ENCODE measurements around the gene LRRC15. TPM values are rescaled to one million over a fixed set of nuclear protein-coding genes. Genes with fewer than 3 reads are reported as not detected.
A peak's percentile ranks its signal among the peaks of the same experiment; 100 is the strongest.

Gene LRRC15
- total RNA-seq, 1 donor from 2014 or later, result not detected

GRCh38 chr3:194310060-194310835, 59.3 kb downstream of the LRRC15 start:
- peaks cover 19% of the 10 kb centered on the region for H3K4me1 Mint-ChIP-seq
- H3K27ac Mint-ChIP-seq, result no peak overlapping the region
- peaks cover 12% of the 10 kb centered on the region for H3K27me3 Mint-ChIP-seq
- no peak for DNase-seq
- H3K36me3 Mint-ChIP-seq (ENCODE audit: low read depth), result no peaks in the 10 kb centered on the region
- POLR2A ChIA-PET, result interaction anchor here (0.9 to 2.3 kb wide), 2 partner anchors 206 to 306 kb away, joined by 3 to 8 read pairs; no protein-coding TSS in a partner anchor
- CTCF ChIA-PET, result interaction anchor here (0.9 to 1.0 kb wide), 3 partner anchors 12 to 645 kb away, joined by 3 to 5 read pairs (median 3); no protein-coding TSS in a partner anchor
- intact Hi-C loops (cut with micrococcal nuclease), result no loop called here
- no peaks in the 10 kb centered on the region for H3K9me3 Mint-ChIP-seq
- TF ChIP-seq CTCF (IDR thresholded peaks at IDR 0.05), result no peak
- no peak overlapping the region for H3K4me3 Mint-ChIP-seq
- no peak for ATAC-seq (ENCODE audit: low read depth)

DNA sequence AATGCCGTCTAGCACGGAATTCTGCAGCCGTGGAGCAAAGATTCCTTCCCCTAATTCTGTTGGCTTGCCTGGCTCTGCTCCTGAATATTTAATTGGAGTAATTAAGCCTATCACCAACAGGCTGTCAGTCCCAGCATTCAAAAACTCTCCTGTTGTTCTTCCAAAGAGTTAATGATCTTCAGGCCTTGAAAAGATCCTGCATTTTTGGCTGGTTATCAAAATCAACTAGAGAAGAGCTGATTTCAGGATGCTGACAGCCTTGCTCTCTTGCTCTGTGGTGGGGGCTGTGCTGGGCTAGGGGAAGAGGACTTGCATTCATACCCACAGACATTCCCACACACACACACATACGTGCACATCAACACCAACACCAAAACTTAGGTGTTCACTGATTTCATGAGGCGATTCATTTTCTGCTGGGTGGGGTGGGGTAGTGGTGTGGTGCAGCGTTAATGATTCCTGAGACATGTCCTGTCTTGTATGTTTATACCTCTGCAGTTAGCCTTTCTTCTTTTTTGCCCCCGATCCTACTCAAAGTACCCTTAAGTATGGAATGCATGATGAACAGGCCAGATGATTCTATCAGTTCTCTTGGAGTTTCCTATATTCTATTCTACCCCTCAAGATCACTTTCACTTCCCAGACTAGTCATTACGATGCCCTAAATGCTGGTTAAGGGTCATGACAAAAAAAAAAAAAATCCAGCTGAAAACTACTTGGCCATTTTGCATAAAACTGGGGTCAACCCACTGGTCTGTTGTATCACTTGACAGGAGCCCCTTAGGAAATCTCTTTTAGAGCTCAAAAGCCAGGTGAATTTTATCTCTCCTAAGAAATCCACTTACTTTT, 60.7 kb downstream of the LRRC15 start:
- Mint-ChIP-seq H3K27me3 (peaks cover 12% of the 10 kb centered on the region), H3K4me1 (peaks cover 15% of the 10 kb centered on the region), H3K36me3 (ENCODE audit: low read depth) (no peaks in the 10 kb centered on the region), H3K4me3 (no peak overlapping the region), H3K9me3 (peaks cover 2% of the 10 kb centered on the region), H3K27ac (no peak overlapping the region)
- no peak for DNase-seq
- POLR2A ChIA-PET, result interaction anchor here (0.5 to 3.0 kb wide), 7 partner anchors 170 to 476 kb away, joined by 3 to 21 read pairs (median 3); no protein-coding TSS in a partner anchor
- ATAC-seq (ENCODE audit: low read depth), result no peak
- CTCF ChIA-PET, result interaction anchor here (0.6 to 1.0 kb wide), 3 partner anchors 528 to 1866 kb away, joined by 3 to 5 read pairs (median 3); no protein-coding TSS in a partner anchor
- intact Hi-C loops (cut with micrococcal nuclease), result loop anchor here (1.0 to 5.0 kb wide), 2 partner anchors 107 to 475 kb away; no protein-coding TSS in a partner anchor
- no peak for TF ChIP-seq CTCF (IDR thresholded peaks at IDR 0.05)

DNA sequence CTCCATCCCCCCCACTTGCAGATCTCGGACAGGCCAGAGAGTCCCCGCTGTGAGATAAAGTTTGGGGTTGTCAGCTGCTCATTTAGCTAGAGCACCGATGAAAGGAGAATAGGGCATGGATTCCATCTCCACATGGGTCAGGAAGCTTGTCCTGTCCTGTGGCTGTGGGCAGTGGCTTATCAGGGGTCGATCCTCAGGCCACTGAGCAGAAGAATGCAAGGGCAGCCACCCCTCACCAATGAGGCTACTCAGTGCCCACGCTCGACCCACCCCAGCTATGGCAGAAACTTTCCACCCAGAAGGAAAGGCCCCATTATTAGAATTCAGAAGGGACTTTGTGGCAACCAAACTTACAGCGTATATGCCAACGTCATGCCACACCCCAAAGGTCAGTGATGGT, 61.7 kb downstream of the LRRC15 start:
- peaks cover 11% of the 10 kb centered on the region for H3K4me1 Mint-ChIP-seq
- peak overlapping the region; percentile 84 for H3K27ac Mint-ChIP-seq
- peaks cover 7% of the 10 kb centered on the region for H3K27me3 Mint-ChIP-seq
- intact Hi-C loops (cut with micrococcal nuclease), result loop anchor here (1.0 to 5.0 kb wide), 7 partner anchors 53 to 439 kb away; partner anchors contain the start of gene HES1
- ChIA-PET CTCF (interaction anchor here (1.0 to 2.5 kb wide), 4 partner anchors 8 to 642 kb away, joined by 4 to 11 read pairs (median 6); no protein-coding TSS in a partner anchor), POLR2A (interaction anchor here (0.6 to 3.0 kb wide), 12 partner anchors 8 to 522 kb away, joined by 3 to 21 read pairs (median 5); partner anchors contain the start of gene HES1)
- DNase-seq (no peak), ATAC-seq (ENCODE audit: low read depth) (no peak)
- no peaks in the 10 kb centered on the region for H3K36me3 Mint-ChIP-seq (ENCODE audit: low read depth)
- TF ChIP-seq CTCF (IDR thresholded peaks at IDR 0.05), result no peak
- H3K4me3 Mint-ChIP-seq, result peak overlapping the region; percentile 70
- H3K9me3 Mint-ChIP-seq, result peaks cover 2% of the 10 kb centered on the region

GRCh38 chr3:194306771-194307640, 62.5 kb downstream of the LRRC15 start:
- Mint-ChIP-seq H3K4me3 (peak overlapping the region; percentile 70), H3K36me3 (ENCODE audit: low read depth) (no peaks in the 10 kb centered on the region), H3K27me3 (peaks cover 1% of the 10 kb centered on the region), H3K27ac (peak overlapping the region; percentile 84), H3K4me1 (peaks cover 3% of the 10 kb centered on the region), H3K9me3 (peaks cover 2% of the 10 kb centered on the region)
- POLR2A ChIA-PET, result interaction anchor here (0.6 to 3.0 kb wide), 15 partner anchors 9 to 521 kb away, joined by 3 to 21 read pairs (median 4); partner anchors contain the start of gene HES1
- intact Hi-C loops (cut with micrococcal nuclease), result loop anchor here (1.0 to 5.0 kb wide), 8 partner anchors 52 to 438 kb away; partner anchors contain the start of gene HES1
- ATAC-seq (ENCODE audit: low read depth), result peak; percentile 69
- CTCF ChIA-PET, result interaction anchor here (0.7 to 2.5 kb wide), 8 partner anchors 9 to 642 kb away, joined by 3 to 11 read pairs (median 4); no protein-coding TSS in a partner anchor
- no peak for TF ChIP-seq CTCF (IDR thresholded peaks at IDR 0.05)
- no peak for DNase-seq
